ENCODE data around the gene RGPD6.
"Not testable (repeated sequence)": the region's sequence is repeated elsewhere in the genome, so short reads cannot be mapped to it uniquely, and the experiment has no call there.

GRCh38 chr2:110496027-110496426 is 81.0 kb downstream of the RGPD6 start:
- TF ChIP-seq ZNF274 (IDR thresholded peaks at IDR 0.05; ENCODE audit: low read depth, low read length); SUZ12 (IDR thresholded peaks at IDR 0.05; ENCODE audit: extremely low read depth, insufficient read depth, insufficient read length): not testable (repeated sequence)
